Fibroblast of skin of back (primary cell): ENCODE results near the gene SCFD2.
"Not testable (repeated sequence)": the region's sequence is repeated elsewhere in the genome, so short reads cannot be mapped to it uniquely, and the experiment has no call there.

Source experiments
- DNase-seq: peaks from one replicate; pipeline ENCODE4 v3.0.0-alpha.2; 2013

The SCFD2 gene

DNA sequence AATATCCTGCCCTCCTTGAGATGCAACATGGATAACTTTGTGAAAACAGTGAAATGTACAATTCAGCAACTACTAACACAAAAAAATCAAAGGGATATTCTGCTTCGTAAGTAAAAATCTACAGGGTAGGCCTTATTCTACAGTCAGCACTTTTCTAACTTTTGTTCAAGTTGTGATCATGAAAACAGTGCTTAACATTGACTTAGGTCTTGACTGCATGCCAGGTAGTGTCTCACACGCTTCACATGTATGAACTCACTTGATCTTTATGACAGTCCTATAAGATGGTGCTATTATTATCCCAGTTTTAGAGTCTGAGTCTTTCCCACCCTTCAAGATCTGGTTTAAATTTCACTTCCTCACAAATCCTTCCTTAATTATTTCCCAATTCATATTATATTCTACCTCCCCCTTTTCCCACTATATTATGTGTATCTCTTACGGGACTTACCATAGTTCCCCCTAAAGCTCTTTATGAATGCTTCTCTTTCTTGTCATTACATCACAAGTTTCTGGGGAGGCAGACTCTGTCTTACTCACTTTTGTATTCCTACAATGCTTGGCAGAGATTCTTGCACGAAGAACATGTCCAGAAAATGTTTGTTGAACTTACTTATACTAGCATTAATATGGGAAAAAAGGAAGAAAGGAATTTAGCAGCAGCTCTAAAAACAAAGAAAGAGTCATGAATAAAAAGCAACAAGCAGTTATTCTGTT is 179.8 kb downstream of the SCFD2 start:
- DNase-seq, result peak; percentile 93

DNA sequence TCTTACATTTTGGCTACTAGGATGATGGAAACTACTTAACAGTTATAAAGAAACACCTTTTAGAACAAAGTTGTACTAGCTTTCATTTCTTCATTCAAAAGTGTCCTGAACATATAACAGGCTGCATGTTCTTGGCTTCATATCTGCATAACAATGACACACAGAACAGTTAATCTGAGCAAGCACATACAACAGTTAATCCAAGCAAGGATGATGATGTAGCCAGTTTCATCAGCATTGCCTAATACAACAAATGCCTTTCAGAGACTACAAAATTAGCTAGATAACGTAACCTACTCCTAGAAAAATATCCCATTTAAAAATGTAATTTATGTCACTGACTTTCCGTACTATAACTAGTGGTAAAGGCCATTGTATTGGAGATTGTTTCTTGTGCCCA is 182.1 kb downstream of the SCFD2 start:
- no peak for DNase-seq

DNA sequence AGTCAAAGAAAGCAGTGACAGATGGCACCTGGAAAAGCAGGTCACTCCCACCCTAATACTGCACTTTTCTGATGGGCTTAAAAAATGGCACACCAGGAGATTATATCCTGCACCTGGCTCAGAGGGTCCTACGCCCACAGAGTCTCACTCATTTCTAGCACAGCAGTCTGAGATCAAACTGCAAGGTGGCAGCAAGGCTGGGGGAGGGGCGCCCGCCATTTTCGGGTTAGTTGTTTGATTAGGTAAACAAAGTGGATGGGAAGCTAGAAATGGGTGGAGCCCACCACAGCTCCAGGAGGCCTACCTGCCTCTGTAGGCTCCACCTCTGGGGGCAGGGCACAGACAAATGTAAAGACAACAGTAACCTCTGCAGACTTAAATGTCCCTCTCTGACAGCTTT is 188.1 kb downstream of the SCFD2 start:
- DNase-seq, result not testable (repeated sequence)

DNA sequence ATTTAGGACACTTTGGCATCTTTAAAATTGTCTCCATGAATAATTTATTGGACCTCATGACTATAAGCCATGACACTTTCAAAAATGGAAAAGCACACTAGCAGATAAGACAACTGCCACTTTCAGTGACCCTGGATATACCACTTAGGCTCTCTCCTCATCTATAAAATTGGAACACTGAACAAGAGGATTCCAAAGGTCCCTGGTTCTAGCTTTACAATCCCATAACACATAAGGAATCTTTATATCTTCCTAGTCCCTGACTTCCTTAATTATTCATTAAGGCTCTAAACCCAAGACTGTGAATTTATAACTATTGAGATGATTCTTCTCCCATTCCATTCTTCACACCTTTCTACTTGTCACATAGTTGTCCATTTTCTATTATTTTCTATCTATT is 190.2 kb downstream of the SCFD2 start:
- no peak for DNase-seq

DNA sequence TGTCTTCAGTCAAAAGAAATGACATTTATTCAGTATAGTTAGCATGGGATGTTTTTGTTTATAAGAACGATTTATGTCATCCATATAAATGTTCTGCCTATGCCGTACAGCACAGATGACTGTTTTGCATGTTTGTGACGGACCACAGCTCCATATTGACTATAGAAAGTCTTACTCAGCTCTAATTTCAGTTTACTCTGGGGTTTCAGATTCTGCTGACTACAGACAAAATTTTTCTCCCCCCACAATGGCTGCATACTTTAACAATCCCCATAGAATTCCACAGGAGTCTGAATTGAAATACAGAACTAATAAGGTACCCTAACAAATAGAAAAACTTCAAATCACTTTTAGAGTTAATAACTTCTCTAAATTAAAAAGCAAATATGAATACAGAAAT is 191.0 kb downstream of the SCFD2 start:
- peak; percentile 3 for DNase-seq

DNA sequence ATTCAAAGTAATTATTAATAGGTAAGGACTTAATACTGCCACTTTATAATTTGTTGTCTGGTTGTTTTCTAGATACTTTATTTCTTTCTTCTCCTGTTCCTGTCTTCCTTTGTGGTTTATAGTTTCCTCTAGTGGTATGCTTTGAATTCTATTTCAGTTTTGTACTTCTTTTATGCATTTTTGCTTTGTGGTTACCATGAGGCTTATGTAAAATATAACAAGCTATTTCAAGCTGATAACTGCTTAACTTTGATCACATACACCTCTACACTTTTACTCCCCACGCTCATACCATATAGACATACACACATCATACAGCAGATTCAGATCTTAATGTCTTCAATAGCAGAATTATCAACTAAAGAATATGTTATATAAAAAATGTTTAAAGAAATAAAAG is 192.3 kb downstream of the SCFD2 start:
- no peak for DNase-seq

DNA sequence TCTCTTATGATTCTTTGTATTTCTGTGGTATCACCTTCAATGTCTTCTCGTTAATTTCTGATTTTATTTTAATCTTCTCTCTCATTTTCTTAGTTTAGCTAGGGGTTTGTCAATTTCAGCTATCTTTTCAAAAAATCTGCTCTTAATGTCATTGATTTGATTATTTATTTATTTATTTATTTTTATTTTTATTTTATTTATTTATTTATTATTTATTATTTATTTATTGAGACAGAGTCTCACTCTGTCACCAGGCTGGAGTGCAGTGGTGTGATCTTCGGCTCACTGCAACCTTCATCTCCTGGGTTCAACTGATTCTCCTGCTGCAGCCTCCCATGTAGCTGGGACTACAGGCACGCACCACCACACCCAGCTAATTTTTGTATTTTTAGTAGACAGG is 194.1 kb downstream of the SCFD2 start:
- DNase-seq, result no peak

DNA sequence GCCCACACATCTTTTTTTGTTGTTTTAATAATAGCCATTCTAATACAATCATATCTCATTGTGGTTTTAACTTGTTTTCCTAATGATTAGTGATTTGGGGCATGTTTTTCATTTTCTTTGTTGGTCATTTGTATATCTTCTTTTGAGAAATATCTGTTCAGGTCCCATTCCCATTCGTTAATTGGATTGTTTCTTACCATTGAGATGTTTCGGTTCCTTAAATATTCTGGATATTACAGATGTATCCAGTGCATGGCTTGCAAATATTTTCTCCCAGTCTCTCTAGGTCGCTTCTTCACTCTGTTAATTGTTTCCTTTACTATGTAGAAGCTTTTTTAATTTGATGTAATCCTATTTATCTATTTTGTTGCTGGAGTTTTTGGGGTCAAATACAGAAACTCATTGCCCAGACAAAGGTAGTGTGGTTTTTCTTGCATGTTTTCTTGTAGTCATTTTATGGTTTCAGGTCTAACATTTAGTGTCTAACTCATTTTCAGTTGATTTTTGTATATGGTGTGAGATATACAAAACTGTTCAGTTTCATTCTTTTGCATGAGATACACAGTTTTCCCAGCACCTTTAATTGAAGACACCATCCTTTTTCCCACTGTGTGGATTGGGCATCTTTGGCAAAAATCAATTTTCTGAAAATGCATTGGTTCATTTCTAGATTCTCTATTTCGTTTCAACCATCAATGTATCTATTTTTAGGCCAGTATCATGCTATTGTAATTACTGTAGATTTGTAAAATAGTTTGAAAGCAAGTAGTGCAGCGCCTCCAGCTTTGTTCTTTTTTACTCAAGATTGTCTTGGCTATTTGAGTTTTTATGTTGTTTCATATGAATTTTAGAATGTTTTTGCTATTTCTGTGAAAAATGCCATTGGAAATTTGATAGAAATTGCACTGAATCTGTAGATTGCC is 195.9 kb downstream of the SCFD2 start:
- DNase-seq, result no peak

DNA sequence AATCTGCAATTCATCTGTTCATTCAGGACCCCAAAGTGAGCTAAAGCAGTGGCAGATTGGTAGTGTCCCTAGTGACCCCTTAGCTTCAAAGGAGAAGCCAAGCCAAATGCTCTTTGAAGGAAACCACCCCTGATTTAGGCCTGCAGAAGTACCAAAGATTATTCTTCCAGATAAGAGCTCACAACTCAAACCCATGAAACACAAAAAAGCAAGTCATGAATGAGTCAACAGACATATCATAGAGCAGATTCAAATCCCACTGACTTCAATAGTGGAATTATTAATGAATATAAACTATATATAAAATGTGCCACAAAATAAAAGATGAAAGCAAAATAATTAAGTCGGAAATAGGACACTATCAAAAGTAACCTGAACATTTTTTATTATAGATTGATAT is 197.6 kb downstream of the SCFD2 start:
- no peak for DNase-seq

DNA sequence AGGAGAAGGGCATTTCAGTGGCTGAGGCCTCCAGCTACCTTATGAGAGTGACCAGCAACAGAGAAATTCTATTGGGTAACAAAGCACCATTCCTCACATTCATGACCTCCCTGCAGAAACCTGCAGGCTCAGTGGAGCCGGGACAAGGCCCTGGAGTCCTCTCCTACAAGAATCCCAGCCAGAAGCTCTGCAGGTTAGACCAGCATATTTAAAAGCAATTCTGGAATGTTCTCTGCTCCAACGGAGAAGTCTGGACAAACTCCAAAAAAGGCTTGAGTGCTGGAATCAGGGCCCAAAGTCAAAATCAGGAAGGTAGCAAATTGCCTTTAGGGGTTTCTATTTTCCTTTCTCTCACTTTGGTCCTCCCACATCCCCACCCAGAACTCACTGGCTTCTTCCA is 202.9 kb downstream of the SCFD2 start:
- DNase-seq, result no peak

DNA sequence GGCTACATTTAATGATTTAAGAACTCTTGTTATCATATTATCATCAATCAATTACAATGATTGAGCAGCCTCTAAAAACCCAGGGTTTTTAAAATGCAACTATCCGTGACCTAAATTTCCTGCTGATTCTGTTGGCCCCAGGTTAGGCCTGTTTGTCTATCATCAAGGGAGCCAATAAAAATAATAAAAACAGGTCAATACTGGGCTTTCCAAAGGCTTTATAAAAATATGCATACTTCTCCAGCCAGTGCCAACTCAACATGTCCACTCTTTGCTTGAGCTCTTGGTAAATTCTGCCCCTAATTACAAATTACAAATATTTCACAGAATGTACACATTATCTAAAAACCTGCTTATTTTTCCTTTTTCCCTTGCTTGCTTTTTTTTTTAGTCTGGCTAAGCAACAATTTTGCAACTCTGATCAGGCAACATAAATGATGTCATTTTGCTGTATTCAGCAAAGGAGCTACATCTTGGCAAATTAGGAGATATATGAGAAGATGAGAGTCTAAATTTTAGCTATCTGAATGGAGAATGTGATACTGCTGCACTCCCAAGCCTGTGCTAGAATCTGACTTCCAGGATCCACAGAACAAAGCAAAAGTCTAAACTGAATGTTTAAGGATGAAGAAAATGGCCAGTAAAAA is 204.0 kb downstream of the SCFD2 start:
- DNase-seq, result no peak

DNA sequence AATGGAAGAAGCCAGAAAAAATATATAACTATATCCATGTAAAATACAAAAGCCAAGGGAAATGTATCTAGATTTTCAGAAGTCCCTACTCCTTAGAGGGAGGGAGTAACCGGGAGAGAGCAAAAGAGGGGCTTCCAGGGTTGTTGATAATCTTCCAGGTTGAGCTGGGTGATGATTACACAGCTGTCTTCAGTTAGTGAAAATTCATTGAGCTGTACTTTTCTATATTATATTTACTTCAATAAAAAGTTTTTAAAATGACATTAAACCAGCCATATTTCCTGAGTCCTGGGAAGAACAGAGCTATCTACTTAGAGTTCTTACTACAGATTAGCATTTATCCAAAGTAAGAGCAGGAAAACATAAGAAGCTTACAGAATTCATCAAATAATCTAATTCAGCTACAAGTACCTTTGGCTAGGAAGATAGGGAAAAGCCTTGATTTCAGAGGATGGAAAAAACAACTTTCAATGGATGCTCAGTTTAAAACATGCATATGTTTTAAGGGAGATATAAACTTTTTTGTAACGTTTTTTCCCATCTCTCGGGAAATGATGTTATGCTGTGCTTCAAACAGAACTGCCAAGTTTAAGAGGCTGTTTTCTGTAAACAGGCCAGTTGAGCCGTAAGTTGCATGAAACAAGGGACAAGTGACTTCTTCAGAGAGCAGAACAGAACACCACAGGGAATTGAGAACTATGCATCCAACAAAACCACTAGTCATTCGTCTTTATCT is 204.6 kb downstream of the SCFD2 start:
- no peak for DNase-seq

DNA sequence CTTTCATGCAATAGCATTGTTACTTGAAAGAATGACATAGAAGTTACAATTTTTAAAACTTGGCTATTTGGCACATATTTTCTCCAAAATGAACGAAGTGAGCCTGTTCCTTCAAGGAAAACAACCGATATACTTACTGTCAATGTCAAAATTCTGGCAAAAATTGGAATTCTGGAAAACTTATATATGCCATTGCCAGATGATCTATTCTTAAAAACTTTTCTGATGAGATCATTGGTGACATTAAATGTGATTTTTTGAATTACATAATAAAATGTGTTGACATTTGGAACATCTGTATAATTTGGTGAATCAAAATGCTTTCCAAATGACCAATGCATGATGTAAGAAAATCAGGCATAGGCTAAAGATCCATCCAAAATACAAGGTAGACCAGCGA is 209.0 kb downstream of the SCFD2 start:
- no peak for DNase-seq

DNA sequence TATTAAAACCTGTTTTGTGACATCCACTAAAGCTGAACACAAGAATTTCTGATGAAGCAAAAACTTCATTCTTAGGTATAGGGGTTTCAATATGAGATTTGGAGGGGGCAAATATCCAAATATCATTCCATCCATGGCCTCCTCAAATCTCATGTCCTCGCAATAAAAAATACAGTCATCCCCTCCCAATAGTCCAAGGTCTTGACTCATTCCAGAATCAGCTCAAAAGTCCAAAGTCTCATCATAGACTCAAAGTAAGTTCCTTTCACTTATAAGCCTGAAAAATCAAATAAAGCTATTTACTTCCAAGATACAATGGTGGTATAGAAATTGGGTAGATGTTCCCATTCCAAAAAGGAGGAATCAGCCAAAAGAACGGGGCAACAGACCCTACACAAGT is 213.4 kb downstream of the SCFD2 start:
- DNase-seq, result no peak

DNA sequence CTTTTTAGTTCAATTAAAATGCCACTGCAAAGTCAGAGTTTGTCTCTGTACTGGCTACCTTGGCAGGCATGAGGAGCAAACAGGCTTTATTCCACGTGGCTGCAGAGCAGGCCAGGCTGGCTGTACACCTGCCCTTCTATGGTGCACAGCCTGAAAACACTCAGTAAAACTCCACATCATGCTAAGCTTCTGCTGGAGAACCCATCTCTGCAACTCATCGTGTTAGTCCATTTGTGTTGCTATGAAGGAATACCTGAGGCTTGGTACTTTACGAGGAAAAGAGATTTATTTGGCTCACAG is 214.4 kb downstream of the SCFD2 start:
- no peak for DNase-seq

DNA sequence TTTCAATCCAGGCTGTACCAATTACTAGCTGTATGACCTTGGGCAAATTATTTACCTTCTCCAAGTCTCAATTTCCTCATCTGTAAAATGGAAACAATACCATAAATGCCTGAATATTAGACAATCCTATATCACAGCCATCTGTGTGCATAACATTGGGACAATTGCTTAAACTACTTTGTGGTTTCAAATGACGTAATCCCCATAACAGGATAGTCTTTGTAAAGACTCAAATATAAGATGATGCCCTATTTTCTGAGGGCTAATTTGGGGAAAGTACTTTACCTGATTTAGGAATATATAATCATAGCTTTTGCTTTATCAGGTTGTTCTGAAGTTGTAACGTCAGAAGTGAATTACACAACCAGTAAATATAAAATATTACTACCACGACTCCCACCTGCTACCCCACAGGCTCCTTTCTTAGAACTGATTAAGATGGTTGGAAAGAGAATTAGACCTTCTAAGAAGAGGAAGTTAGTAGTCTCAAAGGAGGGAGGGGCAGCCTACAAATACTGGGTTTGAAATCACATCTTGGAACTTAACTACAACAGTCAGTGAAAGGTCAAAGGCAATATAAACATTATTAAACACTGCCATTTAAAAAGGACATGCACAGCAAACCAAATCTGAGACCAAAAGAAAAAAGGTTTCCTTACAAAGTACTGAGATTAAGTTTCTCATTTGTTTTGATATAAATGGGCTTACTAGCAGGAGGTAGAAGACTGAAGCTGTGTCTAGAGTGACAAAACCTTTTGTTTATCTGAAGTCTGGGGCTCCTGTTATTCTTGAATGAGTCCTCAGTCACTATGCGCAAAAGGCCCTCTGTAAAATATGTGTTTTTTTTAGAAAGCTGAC is 215.0 kb downstream of the SCFD2 start:
- no peak for DNase-seq

DNA sequence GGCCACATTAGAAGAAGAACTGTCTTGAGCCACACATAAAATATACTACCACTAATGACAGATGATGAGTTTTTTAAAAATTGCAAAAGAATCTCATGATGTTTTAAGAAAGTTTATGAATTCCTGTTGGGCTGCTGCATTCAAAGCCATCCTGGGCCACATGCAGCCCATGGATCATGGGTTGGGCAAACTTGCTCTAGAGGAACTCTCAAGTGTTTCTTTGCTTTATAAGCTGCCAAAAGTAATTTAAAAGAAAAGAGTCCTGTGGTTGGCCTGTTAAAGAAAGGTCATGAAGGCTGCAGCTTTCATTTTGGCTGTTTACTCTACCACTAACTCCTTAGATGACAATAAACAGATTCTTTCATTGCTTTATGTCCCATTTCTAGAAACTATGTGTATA is 218.2 kb downstream of the SCFD2 start:
- DNase-seq, result no peak

DNA sequence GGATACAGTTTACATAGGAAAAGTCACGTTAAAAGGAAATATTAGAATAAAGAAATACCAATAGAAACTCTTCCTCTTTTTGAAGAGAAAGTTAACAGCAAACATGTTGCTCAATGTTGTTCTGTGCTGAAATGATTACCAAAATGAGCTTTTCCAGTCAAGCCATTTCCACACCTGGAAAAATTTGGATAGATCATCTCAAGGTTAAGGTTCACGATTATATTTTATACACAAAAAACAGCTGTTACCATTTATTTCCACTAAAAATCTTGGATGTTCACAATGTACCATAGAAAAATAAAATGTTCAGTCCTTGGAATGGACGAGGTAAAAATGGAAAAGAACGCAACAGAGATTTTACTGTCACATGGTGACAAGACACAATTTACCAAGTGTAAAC is 218.7 kb downstream of the SCFD2 start:
- no peak for DNase-seq

DNA sequence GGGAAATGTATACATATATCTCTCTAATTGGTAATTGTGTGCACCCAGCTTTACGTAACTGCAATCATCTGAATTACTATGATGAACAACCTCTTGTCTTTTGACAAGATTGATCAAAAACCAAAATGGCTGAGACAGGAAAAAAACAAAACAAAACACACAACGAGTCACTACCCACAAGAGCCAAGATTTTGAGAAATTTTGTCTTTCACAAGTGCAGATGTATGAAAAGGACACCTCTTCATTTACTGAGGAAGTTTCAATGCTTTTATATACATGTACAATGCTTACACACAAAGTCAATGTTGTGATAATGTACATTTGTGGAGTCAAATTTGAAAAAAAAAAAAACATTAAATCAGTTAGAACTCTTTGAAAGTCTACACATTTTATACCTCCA is 224.6 kb downstream of the SCFD2 start:
- no peak for DNase-seq

DNA sequence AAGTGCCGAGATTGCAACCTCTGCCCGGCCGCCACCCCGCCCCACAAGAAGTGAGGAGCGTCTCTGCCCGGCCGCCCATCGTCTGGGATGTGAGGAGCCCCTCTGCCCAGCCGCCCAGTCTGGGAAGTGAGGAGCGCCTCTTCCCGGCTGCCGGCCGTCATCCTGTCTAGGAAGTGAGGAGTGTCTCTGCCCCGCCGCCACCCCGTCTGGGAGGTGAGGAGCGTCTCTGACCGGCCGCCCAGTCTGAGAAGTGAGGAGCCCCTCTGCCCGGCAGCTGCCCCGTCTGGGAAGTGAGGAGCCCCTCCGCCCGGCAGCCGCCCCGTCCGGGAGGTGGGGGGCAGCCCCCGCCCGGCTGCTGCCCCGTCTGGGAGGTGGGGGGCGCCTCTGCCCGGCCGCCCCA is 226.6 kb downstream of the SCFD2 start:
- DNase-seq, result not testable (repeated sequence)

DNA sequence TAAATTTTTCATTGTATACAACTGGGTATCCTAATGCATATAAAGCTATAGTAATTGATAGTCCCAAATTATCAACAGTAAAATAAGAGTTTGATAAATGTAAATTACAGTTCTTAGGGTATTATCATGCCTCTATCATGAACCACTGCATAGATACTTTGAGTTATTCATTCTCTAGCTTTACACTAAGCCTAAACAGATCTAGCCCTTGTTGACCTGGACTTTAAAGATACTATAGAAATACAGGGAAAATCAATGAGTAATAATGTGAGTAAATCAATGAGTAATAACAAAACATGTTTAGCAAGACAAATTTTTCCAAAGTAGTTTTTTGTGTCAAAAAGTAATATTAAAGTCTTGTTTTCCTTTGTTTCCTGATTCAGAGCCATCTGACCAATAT is 228.4 kb downstream of the SCFD2 start:
- DNase-seq, result no peak

DNA sequence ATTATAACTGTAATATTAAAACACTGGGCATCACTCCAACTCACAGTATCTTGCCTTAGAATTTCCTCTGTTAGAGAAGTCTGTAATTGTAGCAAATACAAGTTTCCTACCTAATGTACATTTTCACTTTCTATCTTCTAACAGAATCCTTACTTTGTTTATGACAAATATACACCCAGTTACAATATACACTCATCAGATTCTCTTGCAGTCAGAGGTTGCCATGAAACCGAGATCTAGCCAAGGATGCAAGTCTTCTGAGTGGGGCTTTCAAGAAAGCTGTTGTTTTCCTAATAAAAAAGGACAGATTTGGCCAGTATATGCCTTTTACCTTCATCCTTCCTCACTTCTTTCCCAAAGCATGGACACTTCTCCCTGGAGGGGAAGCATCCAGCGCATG is 228.9 kb downstream of the SCFD2 start:
- DNase-seq, result no peak
